GM12891 (cell line): ENCODE data around the gene SYNDIG1.

Experiments used
- PAX5 ChIP-seq: IDR thresholded peaks from 2 replicates; pipeline ENCODE4 v1.6.1; 2011; ENCODE audit warnings: low read length, moderate library complexity, mild to moderate bottlenecking; ENCODE audit not compliant: insufficient read depth, severe bottlenecking
- POLR2A ChIP-seq: IDR thresholded peaks from 2 replicates; pipeline ENCODE4 v1.6.1; 2011; ENCODE audit warnings: low read depth, low read length, control low read depth
- POLR2AphosphoS5 ChIP-seq: IDR thresholded peaks from 2 replicates; pipeline ENCODE4 v1.6.1; 2011; ENCODE audit warnings: low read depth, low read length, control low read depth
- POU2F2 ChIP-seq: IDR thresholded peaks from 2 replicates; pipeline ENCODE4 v1.6.1; 2011; ENCODE audit warnings: low read depth, mild to moderate bottlenecking, control low read depth, low read length, moderate library complexity
- SPI1 ChIP-seq: IDR thresholded peaks from 2 replicates; pipeline ENCODE4 v1.6.1; 2011; ENCODE audit warnings: low read depth, low read length, control low read depth
- TAF1 ChIP-seq: IDR thresholded peaks from 2 replicates; pipeline ENCODE4 v1.6.1; 2011; ENCODE audit warnings: low read depth, low read length, control low read depth

GRCh38 chr20:24701027-24701426 is 231.6 kb downstream of the SYNDIG1 start:
- no peak for TF ChIP-seq POLR2A
- no peak for TF ChIP-seq POLR2AphosphoS5
- no peak for TF ChIP-seq TAF1
- TF ChIP-seq SPI1: no peak
- no peak for TF ChIP-seq POU2F2
- TF ChIP-seq PAX5: no peak
